22Rv1 (cell line): ENCODE data around the gene DIP2C.

ENCODE experiments used
- CTCF ChIP-seq: fragments of 450-650 bp; IDR thresholded peaks from 2 replicates; pipeline ENCODE4 v1.5.1; 2017; ENCODE audit warnings: mild to moderate bottlenecking
- ZFX ChIP-seq: fragments of 450-650 bp; IDR thresholded peaks from 2 replicates; pipeline ENCODE4 v1.6.1; 2017; ENCODE audit warnings: antibody characterized with exemption, borderline replicate concordance

- no peak for TF ChIP-seq CTCF
- no peak for TF ChIP-seq ZFX
Observed at GRCh38 chr10:505419-505818, 184.0 kb downstream of the DIP2C start.
